Measurements from ENCODE around the gene GAS7.

GRCh38 chr17:10241781-10242180 lies 43.4 kb upstream of the GAS7 start:
- TF ChIP-seq REST (IDR thresholded peaks at IDR 0.05; ENCODE audit: insufficient replicate concordance, low read depth) (no peak), POLR2AphosphoS5 (IDR thresholded peaks at IDR 0.05; ENCODE audit: low read depth) (no peak)
